ENCODE results near the gene L1CAM. TPM values are rescaled to one million over a fixed set of nuclear protein-coding genes. Genes with fewer than 3 reads are reported as not detected.

L1CAM gene
- total and polyA plus RNA-seq, 2 of the 8 experiments (the other 6 are each of a cell fraction or from before 2014, with no cell fraction given): 11.0 to 43.0 TPM

GRCh38 chrX:153880440-153880815 is 5.5 kb downstream of the L1CAM start (continued):
- TF ChIP-seq CTCF (IDR thresholded peaks at IDR 0.05; ENCODE audit: control extremely low read depth in 1 of 3, insufficient read depth in 1 of 3, low read depth in 1 of 3, low read length in 3 of 3) (no peak), ZNF274 (IDR thresholded peaks at IDR 0.05; ENCODE audit: borderline replicate concordance, extremely low read depth, low read length) (no peak), SP4 (IDR thresholded peaks at IDR 0.05; ENCODE audit: low read length) (no peak), CEBPB (IDR thresholded peaks at IDR 0.05; ENCODE audit: low read depth, low read length) (no peak), RAD21 (IDR thresholded peaks at IDR 0.05 in 1 of 2, conservative IDR thresholded peaks at IDR 0.05 in 1 of 2; ENCODE audit: low read depth in 2 of 2, low read length in 2 of 2) (no peak), ATF2 (IDR thresholded peaks at IDR 0.05; ENCODE audit: low read length) (no peak)
